ENCODE measurements around the gene SLC25A15.
"Not testable (repeated sequence)": the region's sequence is repeated elsewhere in the genome, so short reads cannot be mapped to it uniquely, and the experiment has no call there.

SLC25A15 gene

DNA sequence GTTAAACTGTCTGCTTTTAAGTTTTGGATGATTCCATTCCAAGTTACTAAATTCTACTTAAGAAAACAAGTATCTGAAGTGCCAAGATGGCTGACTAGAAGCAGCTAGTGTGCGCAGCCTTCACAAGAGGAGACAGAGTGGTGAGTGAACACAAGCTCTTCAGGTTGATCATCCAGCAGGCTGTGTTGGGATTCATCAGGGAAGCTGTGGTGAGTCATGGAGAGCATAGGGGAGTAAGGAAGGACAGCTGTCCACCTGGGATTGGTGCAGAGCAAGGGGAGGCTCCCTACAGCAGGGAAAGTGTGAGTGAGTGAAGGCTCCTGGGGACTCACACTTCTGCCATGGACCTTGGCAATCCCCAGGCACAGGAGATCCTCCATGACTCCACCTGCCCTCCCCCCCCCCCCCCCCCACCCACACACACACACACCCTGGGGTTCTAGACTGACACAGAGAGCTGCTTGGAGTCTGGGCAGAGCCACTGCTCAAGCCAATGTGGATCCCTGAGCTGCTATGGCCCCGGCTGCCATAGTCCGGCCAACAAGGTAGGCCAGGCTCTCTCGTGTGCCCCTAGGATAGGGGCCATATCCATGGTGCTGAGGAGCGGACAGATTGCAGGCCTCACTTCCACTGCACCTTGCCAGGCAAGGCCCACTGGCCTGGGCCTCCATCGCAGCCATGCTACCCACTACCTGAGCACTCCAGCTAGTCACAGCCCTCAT is 23.5 kb downstream of the SLC25A15 start:
- H3K4me3 ChIP-seq (ENCODE audit: low read depth, low read length): no peak overlapping the region

DNA sequence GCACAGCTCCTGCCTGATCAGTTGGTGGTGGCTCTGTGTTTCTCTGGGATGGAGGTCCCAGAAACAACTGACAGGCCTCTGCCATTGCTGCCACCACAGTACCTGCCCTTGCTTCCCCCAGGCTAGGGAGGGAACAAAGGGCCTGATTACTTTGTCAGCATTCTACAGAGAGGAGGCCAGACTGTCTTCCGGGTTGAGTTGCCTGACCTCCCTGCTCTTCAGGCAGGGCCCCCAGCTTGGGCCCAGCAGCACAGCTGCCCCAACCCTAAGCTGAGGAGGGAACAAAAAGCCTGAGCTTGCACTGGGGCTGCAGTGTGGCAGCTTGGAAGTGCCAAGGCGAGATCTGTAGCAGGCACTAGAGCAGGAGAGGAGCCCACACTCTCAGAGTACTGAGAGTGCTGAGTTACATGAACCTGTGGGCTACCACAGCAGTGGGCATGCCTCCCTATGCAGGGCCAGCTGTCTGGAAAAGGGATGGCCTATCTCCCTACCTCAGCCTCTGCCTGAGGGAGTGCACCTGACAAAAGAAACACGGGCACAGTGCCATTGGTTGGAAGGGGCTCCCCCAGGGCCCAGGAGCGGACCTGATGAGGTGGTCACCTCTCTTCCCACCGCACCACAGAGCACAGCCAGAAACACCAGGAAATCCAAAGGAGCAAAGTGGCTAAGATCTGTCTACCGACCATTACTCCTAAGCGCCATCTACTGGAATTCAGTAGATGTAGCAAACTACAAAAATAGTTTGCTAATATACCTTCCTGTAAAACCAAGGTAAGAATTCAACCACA is 24.4 kb downstream of the SLC25A15 start:
- H3K4me3 ChIP-seq (ENCODE audit: low read depth, low read length): no peak overlapping the region

DNA sequence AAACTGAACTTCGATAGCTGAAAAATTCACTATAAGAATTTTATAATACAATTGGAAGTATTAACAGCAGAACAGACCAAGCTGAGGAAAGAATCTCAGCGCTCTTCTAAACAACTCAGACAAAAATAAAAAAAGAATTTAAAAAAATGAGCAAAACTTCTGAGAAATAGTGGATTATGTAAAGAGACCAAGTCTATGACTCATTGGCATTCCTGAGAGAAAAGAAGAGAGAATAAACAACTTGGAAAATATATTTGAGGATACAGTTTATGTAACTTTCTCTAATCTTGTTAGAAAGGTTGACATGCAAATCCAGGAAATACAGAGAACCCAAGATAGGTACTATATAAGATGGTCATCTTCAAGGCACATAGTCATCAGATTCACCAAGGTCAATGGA is 25.4 kb downstream of the SLC25A15 start:
- no peak overlapping the region for H3K4me3 ChIP-seq (ENCODE audit: low read depth, low read length)

DNA sequence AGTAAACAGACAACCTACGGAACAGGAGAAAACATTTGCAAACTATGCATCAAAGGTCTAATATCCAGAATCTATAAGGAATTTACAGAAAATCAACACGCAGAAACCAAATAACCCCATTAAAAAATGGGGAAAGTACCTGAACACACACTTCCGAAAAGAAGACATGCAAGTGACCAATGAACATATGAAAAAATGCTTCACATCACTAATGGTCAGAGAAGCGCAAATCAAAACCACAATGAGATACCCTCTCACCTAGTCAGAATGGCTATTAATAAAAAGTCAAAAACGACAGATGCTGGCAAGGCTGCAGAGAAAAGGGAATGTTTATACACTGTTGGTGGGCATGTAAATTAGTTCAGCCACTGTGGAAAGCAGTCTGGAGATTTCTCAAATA is 29.5 kb downstream of the SLC25A15 start:
- no peak overlapping the region for H3K4me3 ChIP-seq (ENCODE audit: low read depth, low read length)

DNA sequence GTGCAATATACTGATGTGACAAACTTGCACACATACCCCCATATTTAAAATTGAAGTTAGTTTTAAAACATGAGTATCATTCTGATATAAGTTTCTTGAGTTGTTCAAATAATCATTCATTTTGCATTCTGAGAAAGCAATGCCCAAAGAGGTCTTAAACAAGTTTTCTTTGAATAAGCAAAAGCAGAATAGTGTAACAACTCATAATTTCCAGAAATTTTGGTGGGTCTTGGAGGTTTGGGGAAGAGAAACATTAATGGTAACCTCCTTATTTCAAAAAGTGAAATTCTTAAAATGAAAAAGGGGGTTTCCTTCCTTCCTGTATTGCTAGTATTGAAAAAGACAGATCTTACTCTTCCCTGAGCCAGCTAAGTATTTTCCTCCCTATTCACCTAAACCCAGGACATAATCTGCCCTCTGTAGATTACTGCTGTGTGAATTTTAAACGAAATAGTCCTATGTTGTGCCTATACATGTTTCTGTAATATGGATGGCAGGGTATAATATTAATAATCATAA is 30.4 kb downstream of the SLC25A15 start:
- no peak overlapping the region for H3K4me3 ChIP-seq (ENCODE audit: low read depth, low read length)

DNA sequence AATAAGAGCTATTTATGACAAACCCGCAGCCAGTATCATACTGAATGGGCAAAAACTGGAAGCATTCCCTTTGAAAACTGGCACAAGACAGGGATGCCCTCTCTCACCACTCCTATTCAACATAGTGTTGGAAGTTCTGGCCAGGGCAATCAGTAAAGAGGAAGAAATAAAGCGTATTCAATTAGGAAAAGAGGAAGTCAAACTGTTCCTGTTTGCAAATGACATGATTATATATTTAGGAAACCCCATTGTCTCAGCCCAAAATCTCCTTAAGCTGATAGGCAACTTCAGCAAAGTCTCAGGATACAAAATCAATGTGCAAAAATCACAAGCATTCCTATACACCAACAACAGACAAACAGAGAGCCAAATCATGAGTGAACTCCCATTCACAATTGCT is 50.3 kb downstream of the SLC25A15 start:
- H3K4me3 ChIP-seq (ENCODE audit: low read depth, low read length): not testable (repeated sequence)

DNA sequence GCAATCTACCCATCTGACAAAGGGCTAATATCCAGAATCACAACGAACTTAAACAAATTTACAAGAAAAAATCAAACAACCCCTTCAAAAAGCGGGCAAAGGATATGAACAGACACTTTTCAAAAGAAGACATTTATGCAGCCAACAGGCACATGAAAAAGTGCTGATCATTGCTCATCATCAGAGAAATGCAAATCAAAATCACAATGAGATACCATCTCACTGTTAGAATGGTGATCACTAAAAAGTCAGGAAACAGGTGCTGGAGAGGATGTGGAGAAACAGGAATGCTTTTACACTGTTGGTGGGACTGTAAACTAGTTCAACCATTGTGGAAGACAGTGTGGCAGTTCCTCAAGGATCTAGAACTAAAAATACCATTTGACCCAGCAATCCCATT is 51.5 kb downstream of the SLC25A15 start:
- not testable (repeated sequence) for H3K4me3 ChIP-seq (ENCODE audit: low read depth, low read length)
